Panc1 (cell line): ENCODE results near the gene EIF2B1. TPM values are rescaled to one million over a fixed set of nuclear protein-coding genes. Genes with fewer than 3 reads are reported as not detected.

Experiments
- ATAC-seq: fragments of 200-7000 bp; cut with Tn5 transposase; 2 replicates; pipeline ENCODE4 v1.9.1; 2020; ENCODE audit warnings: mild to moderate bottlenecking, moderate library complexity
- BruUV-seq: library from RNA; stranded (reverse); fragments of 400-500 nt; replicated peaks from 2 replicates; lab custom pipeline; 2021; lab: Mats Ljungman, UMichigan
- CTCF ChIA-PET: fragments of 300-600 bp; sonication (Branson Sonifier 250); formaldehyde crosslinking; loops from one replicate; lab custom pipeline; 2022; ENCODE audit warnings: antibody characterized with exemption; lab: Charles Lee
- POLR2A ChIA-PET: fragments of 300-600 bp; sonication (Branson Sonifier 250); formaldehyde crosslinking; loops from one replicate; lab custom pipeline; 2022; ENCODE audit warnings: antibody characterized with exemption; lab: Charles Lee
- DNase-seq: peaks from one replicate; pipeline ENCODE4 v3.0.0-alpha.2; 2010; ENCODE audit warnings: low read depth, low spot score
- H3K27ac ChIP-seq: 2 replicates; pipeline ENCODE4 v1.5.1; 2011; ENCODE audit warnings: mild to moderate bottlenecking, low read length, inconsistent platforms
- H3K27me3 ChIP-seq: fragments of 200-500 bp; sonication (Bioruptor generic); 2 replicates; pipeline ENCODE4 v1.6.0; 2014; ENCODE audit warnings: low read length, inconsistent platforms; ENCODE audit not compliant: control insufficient read depth, insufficient read depth
- H3K36me3 ChIP-seq: fragments of 200-500 bp; sonication (Bioruptor generic); 2 replicates; pipeline ENCODE4 v1.5.1; 2014; ENCODE audit warnings: inconsistent platforms, mild to moderate bottlenecking, low read length, moderate library complexity; ENCODE audit not compliant: control insufficient read depth, insufficient read depth
- H3K4me1 ChIP-seq: 2 replicates; pipeline ENCODE4 v1.5.1; 2011; ENCODE audit warnings: inconsistent platforms, mild to moderate bottlenecking, low read length, moderate library complexity; ENCODE audit not compliant: control insufficient read depth, insufficient read depth
- H3K4me3 ChIP-seq, 2 experiments: 2 replicates each; pipeline ENCODE4 v1.5.1; 2011 to 2012; ENCODE audit warnings: low read depth in 2 of 2, low read length in 2 of 2, mild to moderate bottlenecking in 2 of 2, inconsistent platforms in 1 of 2, moderate library complexity in 1 of 2
- H3K9me3 ChIP-seq: fragments of 200-500 bp; sonication (Bioruptor generic); 2 replicates; pipeline ENCODE4 v1.5.1; 2014; ENCODE audit warnings: low read depth, mild to moderate bottlenecking, inconsistent platforms, low read length, moderate library complexity; ENCODE audit not compliant: control insufficient read depth, insufficient read depth
- POLR2AphosphoS5 ChIP-seq: IDR thresholded peaks from 2 replicates; pipeline ENCODE4 v1.6.1; 2012; ENCODE audit warnings: mild to moderate bottlenecking, low read depth, low read length, moderate library complexity
- SIN3A ChIP-seq: IDR thresholded peaks from 2 replicates; pipeline ENCODE4 v1.6.1; 2012; ENCODE audit warnings: low read depth, mild to moderate bottlenecking, low read length, moderate library complexity, borderline replicate concordance; ENCODE audit not compliant: insufficient read depth
- TCF7L2 ChIP-seq: IDR thresholded peaks from 2 replicates; pipeline ENCODE4 v1.6.1; 2011; ENCODE audit warnings: mild to moderate bottlenecking, low read depth, low read length, inconsistent platforms
- in situ Hi-C: cut with HindIII; loops from 2 replicates; pipeline ENCODE4 v1.10.0; 2016; ENCODE audit warnings: low sequenced_read_pairs, low pct_unique_long_range_greater_than_20kb
- intact Hi-C: fragments of 100-400 bp; cut with micrococcal nuclease; formaldehyde crosslinking; loops from one replicate; pipeline ENCODE4 v1.10.0; 2022; ENCODE audit not compliant: unreplicated experiment
- total RNA-seq: library from RNA; stranded (reverse); gene quantifications from one replicate; pipeline ENCODE4 v1.2.1, GENCODE V29; 2021; ENCODE audit not compliant: unreplicated experiment
- TF ChIP-seq, protein P1 (sequence below), 2 experiments: IDR thresholded peaks; 2 replicates each; pipeline ENCODE4 v1.6.1; 2011 to 2012; ENCODE audit warnings: low read depth in 2 of 2, control low read depth in 1 of 2, low read length in 1 of 2, mild to moderate bottlenecking in 1 of 2, moderate library complexity in 1 of 2; ENCODE audit not compliant: insufficient read depth in 1 of 2
- TF ChIP-seq, protein P2 (sequence below): fragments of 450-650 bp; IDR thresholded peaks from 2 replicates; pipeline ENCODE4 v1.5.1; 2017; ENCODE audit warnings: mild to moderate bottlenecking

The EIF2B1 gene
- total RNA-seq, 1 experiment from 2014 or later, result 49.4 TPM

DNA sequence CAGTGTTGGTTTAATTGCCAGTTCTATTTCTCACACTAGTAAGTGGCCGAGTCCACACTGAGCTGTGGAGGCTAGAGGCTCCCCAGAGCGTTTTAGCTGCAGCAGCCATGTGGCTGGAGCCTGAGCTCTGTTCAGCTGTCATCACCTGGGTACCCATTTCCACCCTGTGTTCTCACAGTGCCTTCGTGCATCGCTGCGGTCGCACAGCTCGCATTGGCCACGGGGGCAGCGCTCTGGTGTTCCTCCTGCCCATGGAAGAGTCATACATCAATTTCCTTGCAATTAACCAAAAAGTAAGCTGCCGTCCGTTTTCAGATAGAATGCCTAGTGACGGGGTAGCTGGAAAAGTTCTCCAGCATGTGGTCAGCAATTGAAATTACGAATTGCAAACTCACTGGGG, 15.9 kb downstream of the EIF2B1 start:
- no peak for ATAC-seq
- H3K27me3 ChIP-seq, result no peaks in the 10 kb centered on the region
- no peaks in the 10 kb centered on the region for H3K4me1 ChIP-seq
- no peak overlapping the region for H3K27ac ChIP-seq
- H3K4me3 ChIP-seq, result no peak overlapping the region
- in situ Hi-C loops (no loop called here), intact Hi-C loops (no loop called here)
- DNase-seq, result no peak
- H3K9me3 ChIP-seq, result no peaks in the 10 kb centered on the region
- no TSS peak for BruUV-seq
- H3K36me3 ChIP-seq, result peaks cover 51% of the 10 kb centered on the region
- CTCF ChIA-PET, result interaction anchor here (0.7 kb wide), 2 partner anchors 8 to 9 kb away, joined by 5 to 7 read pairs; no protein-coding TSS in a partner anchor
- TF ChIP-seq, protein P1, sequence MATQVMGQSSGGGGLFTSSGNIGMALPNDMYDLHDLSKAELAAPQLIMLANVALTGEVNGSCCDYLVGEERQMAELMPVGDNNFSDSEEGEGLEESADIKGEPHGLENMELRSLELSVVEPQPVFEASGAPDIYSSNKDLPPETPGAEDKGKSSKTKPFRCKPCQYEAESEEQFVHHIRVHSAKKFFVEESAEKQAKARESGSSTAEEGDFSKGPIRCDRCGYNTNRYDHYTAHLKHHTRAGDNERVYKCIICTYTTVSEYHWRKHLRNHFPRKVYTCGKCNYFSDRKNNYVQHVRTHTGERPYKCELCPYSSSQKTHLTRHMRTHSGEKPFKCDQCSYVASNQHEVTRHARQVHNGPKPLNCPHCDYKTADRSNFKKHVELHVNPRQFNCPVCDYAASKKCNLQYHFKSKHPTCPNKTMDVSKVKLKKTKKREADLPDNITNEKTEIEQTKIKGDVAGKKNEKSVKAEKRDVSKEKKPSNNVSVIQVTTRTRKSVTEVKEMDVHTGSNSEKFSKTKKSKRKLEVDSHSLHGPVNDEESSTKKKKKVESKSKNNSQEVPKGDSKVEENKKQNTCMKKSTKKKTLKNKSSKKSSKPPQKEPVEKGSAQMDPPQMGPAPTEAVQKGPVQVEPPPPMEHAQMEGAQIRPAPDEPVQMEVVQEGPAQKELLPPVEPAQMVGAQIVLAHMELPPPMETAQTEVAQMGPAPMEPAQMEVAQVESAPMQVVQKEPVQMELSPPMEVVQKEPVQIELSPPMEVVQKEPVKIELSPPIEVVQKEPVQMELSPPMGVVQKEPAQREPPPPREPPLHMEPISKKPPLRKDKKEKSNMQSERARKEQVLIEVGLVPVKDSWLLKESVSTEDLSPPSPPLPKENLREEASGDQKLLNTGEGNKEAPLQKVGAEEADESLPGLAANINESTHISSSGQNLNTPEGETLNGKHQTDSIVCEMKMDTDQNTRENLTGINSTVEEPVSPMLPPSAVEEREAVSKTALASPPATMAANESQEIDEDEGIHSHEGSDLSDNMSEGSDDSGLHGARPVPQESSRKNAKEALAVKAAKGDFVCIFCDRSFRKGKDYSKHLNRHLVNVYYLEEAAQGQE (IDR thresholded peaks at IDR 0.05; ENCODE audit: insufficient read depth in 1 of 2, low read depth in 2 of 2, low read length in 1 of 2), result no peak
- TF ChIP-seq TCF7L2 (no peak), SIN3A (no peak), POLR2AphosphoS5 (no peak)
- TF ChIP-seq, protein P2, sequence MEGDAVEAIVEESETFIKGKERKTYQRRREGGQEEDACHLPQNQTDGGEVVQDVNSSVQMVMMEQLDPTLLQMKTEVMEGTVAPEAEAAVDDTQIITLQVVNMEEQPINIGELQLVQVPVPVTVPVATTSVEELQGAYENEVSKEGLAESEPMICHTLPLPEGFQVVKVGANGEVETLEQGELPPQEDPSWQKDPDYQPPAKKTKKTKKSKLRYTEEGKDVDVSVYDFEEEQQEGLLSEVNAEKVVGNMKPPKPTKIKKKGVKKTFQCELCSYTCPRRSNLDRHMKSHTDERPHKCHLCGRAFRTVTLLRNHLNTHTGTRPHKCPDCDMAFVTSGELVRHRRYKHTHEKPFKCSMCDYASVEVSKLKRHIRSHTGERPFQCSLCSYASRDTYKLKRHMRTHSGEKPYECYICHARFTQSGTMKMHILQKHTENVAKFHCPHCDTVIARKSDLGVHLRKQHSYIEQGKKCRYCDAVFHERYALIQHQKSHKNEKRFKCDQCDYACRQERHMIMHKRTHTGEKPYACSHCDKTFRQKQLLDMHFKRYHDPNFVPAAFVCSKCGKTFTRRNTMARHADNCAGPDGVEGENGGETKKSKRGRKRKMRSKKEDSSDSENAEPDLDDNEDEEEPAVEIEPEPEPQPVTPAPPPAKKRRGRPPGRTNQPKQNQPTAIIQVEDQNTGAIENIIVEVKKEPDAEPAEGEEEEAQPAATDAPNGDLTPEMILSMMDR, result no peak
- POLR2A ChIA-PET, result interaction anchor here (0.6 kb wide), 1 partner anchor 277 kb away, joined by 3 read pairs; no protein-coding TSS in a partner anchor

DNA sequence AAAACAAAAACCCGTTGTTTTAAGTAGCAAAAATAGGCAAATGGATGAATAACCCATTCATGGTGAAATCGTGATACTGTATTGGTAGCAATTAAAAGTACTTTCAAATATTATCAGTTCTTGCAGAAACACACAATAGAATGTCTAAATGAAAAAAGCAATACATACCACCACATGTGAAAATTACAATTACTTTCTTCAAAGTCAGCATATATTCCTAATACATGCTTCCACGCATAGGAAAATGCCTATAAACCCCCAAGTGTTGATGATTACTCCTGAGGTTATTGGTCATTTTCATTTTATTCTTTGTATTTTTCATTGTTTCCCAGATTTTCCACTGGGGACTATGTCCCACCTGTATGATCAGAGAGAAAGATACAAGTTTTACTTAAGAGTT, 16.3 kb downstream of the EIF2B1 start:
- POLR2A ChIA-PET, result no interaction called here
- in situ Hi-C loops, result no loop called here

More for the DNA sequence above, 16.3 kb downstream of the EIF2B1 start:
- no TSS peak for BruUV-seq
- CTCF ChIA-PET, result interaction anchor here (0.7 kb wide), 1 partner anchor 9 kb away, joined by 7 read pairs; no protein-coding TSS in a partner anchor
- TF ChIP-seq TCF7L2, result no peak
- TF ChIP-seq POLR2AphosphoS5, result no peak
- TF ChIP-seq, protein P1 (IDR thresholded peaks at IDR 0.05; ENCODE audit: insufficient read depth in 1 of 2, low read depth in 2 of 2, low read length in 1 of 2), result no peak
- no peak for TF ChIP-seq SIN3A
- TF ChIP-seq, protein P2, result no peak
- H3K36me3 ChIP-seq, result peaks cover 52% of the 10 kb centered on the region
- H3K4me3 ChIP-seq, result no peak overlapping the region
- H3K27ac ChIP-seq, result no peak overlapping the region
- H3K4me1 ChIP-seq, result no peaks in the 10 kb centered on the region
- ATAC-seq, result no peak
- intact Hi-C loops, result no loop called here
- H3K27me3 ChIP-seq, result no peaks in the 10 kb centered on the region
- H3K9me3 ChIP-seq, result no peaks in the 10 kb centered on the region
- DNase-seq, result no peak
